Loucy (cell line): Measurements from ENCODE around the gene C2CD3.

Source experiments
- H2AFZ ChIP-seq: fragments of 200-600 bp; sonication (generic); 2 replicates; pipeline ENCODE4 v1.6.0; 2016; ENCODE audit warnings: antibody characterized with exemption, mild to moderate bottlenecking, low read length, moderate library complexity
- H3F3A ChIP-seq: fragments of 200-600 bp; 2 replicates; pipeline ENCODE4 v1.6.0; 2016; ENCODE audit warnings: antibody characterized with exemption, low read depth, mild to moderate bottlenecking
- H3K27me3 ChIP-seq: fragments of 200-600 bp; sonication (generic); 2 replicates; pipeline ENCODE4 v1.6.1; 2014; ENCODE audit warnings: low read length, mild to moderate bottlenecking; ENCODE audit not compliant: insufficient read depth, poor library complexity, severe bottlenecking
- H3K36me3 ChIP-seq: fragments of 200-600 bp; sonication (generic); 2 replicates; pipeline ENCODE4 v1.6.1; 2016; ENCODE audit warnings: low read length; ENCODE audit not compliant: insufficient read depth
- H3K4me1 ChIP-seq: fragments of 200-600 bp; sonication (generic); 2 replicates; pipeline ENCODE4 v1.5.1; 2014; ENCODE audit warnings: low read length, mild to moderate bottlenecking; ENCODE audit not compliant: insufficient read depth, poor library complexity, severe bottlenecking
- H3K4me2 ChIP-seq: fragments of 200-600 bp; sonication (generic); 2 replicates; pipeline ENCODE4 v1.6.0; 2014; ENCODE audit warnings: antibody characterized with exemption, low read length, low read depth, mild to moderate bottlenecking; ENCODE audit not compliant: poor library complexity, severe bottlenecking
- H3K4me3 ChIP-seq: fragments of 200-600 bp; sonication (generic); 2 replicates; pipeline ENCODE4 v1.5.1; 2014; ENCODE audit warnings: low read length, mild to moderate bottlenecking, mixed read lengths; ENCODE audit not compliant: poor library complexity, severe bottlenecking
- H3K79me2 ChIP-seq: fragments of 200-600 bp; sonication (generic); 2 replicates; pipeline ENCODE4 v1.6.1; 2014; ENCODE audit warnings: low read length; ENCODE audit not compliant: insufficient read depth
- H3K9ac ChIP-seq: fragments of 200-600 bp; sonication (generic); 2 replicates; pipeline ENCODE4 v1.6.0; 2014; ENCODE audit warnings: mild to moderate bottlenecking, low read depth, low read length, moderate library complexity; ENCODE audit not compliant: poor library complexity, severe bottlenecking
- H3K9me2 ChIP-seq: fragments of 200-600 bp; sonication (generic); replicated peaks from 2 replicates; pipeline ENCODE4 v1.6.1; 2016; ENCODE audit warnings: low read depth, low read length, mixed read lengths
- H3K9me3 ChIP-seq: fragments of 200-600 bp; sonication (generic); 2 replicates; pipeline ENCODE4 v1.6.1; 2014; ENCODE audit warnings: mild to moderate bottlenecking, antibody characterized with exemption, low read length, low read depth; ENCODE audit not compliant: insufficient read depth
- H4K20me1 ChIP-seq: fragments of 200-600 bp; sonication (generic); 2 replicates; pipeline ENCODE4 v1.6.0; 2014; ENCODE audit warnings: antibody characterized with exemption, low read length, mild to moderate bottlenecking; ENCODE audit not compliant: insufficient read depth, poor library complexity, severe bottlenecking
- EZH2phosphoT487 ChIP-seq: fragments of 200-600 bp; IDR thresholded peaks from 2 replicates; pipeline ENCODE4 v1.6.1; 2018; ENCODE audit warnings: antibody characterized with exemption, mild to moderate bottlenecking, moderate library complexity, borderline replicate concordance
- TF ChIP-seq, protein P1 (sequence below): fragments of 200-600 bp; sonication (generic); conservative IDR thresholded peaks from 2 replicates; pipeline ENCODE4 v1.5.1; 2014; ENCODE audit warnings: mild to moderate bottlenecking, antibody characterized with exemption, low read length

Gene C2CD3

GRCh38 chr11:74144592-74144991, 26.2 kb downstream of the C2CD3 start:
- Histone ChIP-seq H3K9me3 (no peaks in the 10 kb centered on the region), H3K27me3 (no peaks in the 10 kb centered on the region), H2AFZ (no peak overlapping the region), H3K9me2 (no peaks in the 10 kb centered on the region), H3K4me3 (no peak overlapping the region), H3K4me1 (no peaks in the 10 kb centered on the region), H3K4me2 (no peak overlapping the region), H3F3A (no peaks in the 10 kb centered on the region), H4K20me1 (no peaks in the 10 kb centered on the region), H3K9ac (no peak overlapping the region), H3K36me3 (peaks cover under 1% of the 10 kb centered on the region; the same call in 1 of the 2 replicates), H3K79me2 (no peaks in the 10 kb centered on the region)
- TF ChIP-seq, protein P1, sequence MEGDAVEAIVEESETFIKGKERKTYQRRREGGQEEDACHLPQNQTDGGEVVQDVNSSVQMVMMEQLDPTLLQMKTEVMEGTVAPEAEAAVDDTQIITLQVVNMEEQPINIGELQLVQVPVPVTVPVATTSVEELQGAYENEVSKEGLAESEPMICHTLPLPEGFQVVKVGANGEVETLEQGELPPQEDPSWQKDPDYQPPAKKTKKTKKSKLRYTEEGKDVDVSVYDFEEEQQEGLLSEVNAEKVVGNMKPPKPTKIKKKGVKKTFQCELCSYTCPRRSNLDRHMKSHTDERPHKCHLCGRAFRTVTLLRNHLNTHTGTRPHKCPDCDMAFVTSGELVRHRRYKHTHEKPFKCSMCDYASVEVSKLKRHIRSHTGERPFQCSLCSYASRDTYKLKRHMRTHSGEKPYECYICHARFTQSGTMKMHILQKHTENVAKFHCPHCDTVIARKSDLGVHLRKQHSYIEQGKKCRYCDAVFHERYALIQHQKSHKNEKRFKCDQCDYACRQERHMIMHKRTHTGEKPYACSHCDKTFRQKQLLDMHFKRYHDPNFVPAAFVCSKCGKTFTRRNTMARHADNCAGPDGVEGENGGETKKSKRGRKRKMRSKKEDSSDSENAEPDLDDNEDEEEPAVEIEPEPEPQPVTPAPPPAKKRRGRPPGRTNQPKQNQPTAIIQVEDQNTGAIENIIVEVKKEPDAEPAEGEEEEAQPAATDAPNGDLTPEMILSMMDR, result no peak
- no peak for TF ChIP-seq EZH2phosphoT487

- H3K4me2 ChIP-seq, result no peak overlapping the region
- H3K4me3 ChIP-seq, result no peak overlapping the region
- H2AFZ ChIP-seq, result no peak overlapping the region
- H3K36me3 ChIP-seq, result peaks cover 20% of the 10 kb centered on the region; the same call in 1 of the 2 replicates
- no peak overlapping the region for H3K9ac ChIP-seq
- no peaks in the 10 kb centered on the region for H3K9me3 ChIP-seq
- no peaks in the 10 kb centered on the region for H4K20me1 ChIP-seq
- no peaks in the 10 kb centered on the region for H3K27me3 ChIP-seq
- no peaks in the 10 kb centered on the region for H3K4me1 ChIP-seq
- H3K79me2 ChIP-seq, result no peaks in the 10 kb centered on the region
- H3F3A ChIP-seq, result no peaks in the 10 kb centered on the region
- H3K9me2 ChIP-seq, result no peaks in the 10 kb centered on the region
- TF ChIP-seq, protein P1, result no peak
Observed at GRCh38 chr11:74142624-74143023, 28.2 kb downstream of the C2CD3 start.

- Histone ChIP-seq H3F3A (no peaks in the 10 kb centered on the region), H3K9me2 (no peaks in the 10 kb centered on the region), H4K20me1 (no peaks in the 10 kb centered on the region), H3K9ac (no peak overlapping the region), H3K4me2 (no peak overlapping the region), H3K36me3 (peaks cover 20% of the 10 kb centered on the region; the same call in 1 of the 2 replicates), H3K4me1 (no peaks in the 10 kb centered on the region), H2AFZ (no peak overlapping the region), H3K9me3 (no peaks in the 10 kb centered on the region), H3K4me3 (no peak overlapping the region), H3K27me3 (no peaks in the 10 kb centered on the region), H3K79me2 (no peaks in the 10 kb centered on the region)
- no peak for TF ChIP-seq EZH2phosphoT487
- TF ChIP-seq, protein P1, result no peak
Observed at GRCh38 chr11:74141908-74142307, 28.9 kb downstream of the C2CD3 start.
